Small intestine (tissue), 7 donors: ENCODE data around the gene ICE2. TPM values are rescaled to one million over a fixed set of nuclear protein-coding genes. Genes with fewer than 3 reads are reported as not detected.

ENCODE experiments used
- DNase-seq, 2 donors: peaks; one replicate each; pipeline versions ENCODE4 v3.0.0 to v3.0.0-alpha.2; 2013
- FAIRE-seq: peaks from 2 replicates; lab custom pipeline; 2012; peaks lifted over from hg19 to GRCh38; lab: Jason Lieb, UNC
- H3K27ac ChIP-seq, 3 donors: one replicate each; pipeline ENCODE4 v1.5.1; 2013; ENCODE audit warnings: low read length in 2 of 3, mild to moderate bottlenecking in 2 of 3, control low read depth in 1 of 3, inconsistent platforms in 1 of 3, low read depth in 1 of 3, moderate library complexity in 1 of 3
- H3K27me3 ChIP-seq, 3 donors: one replicate each; pipeline ENCODE4 v1.6.1; 2013; ENCODE audit warnings: low read length in 3 of 3, inconsistent platforms in 1 of 3; ENCODE audit not compliant: control insufficient read depth in 3 of 3, insufficient read depth in 3 of 3
- H3K36me3 ChIP-seq, 3 donors: one replicate each; pipeline ENCODE4 v1.6.1; 2013; ENCODE audit warnings: low read length in 3 of 3, inconsistent platforms in 1 of 3, low read depth in 1 of 3, mild to moderate bottlenecking in 1 of 3, moderate library complexity in 1 of 3; ENCODE audit not compliant: control insufficient read depth in 3 of 3, insufficient read depth in 2 of 3
- H3K4me1 ChIP-seq, 3 donors: one replicate each; pipeline ENCODE4 v1.6.1; 2013; ENCODE audit warnings: low read length in 2 of 3, inconsistent platforms in 1 of 3, low read depth in 1 of 3, mild to moderate bottlenecking in 1 of 3, moderate library complexity in 1 of 3; ENCODE audit not compliant: control insufficient read depth in 3 of 3, insufficient read depth in 2 of 3
- H3K4me3 ChIP-seq, 3 donors: one replicate each; pipeline ENCODE4 v1.5.1; 2013; ENCODE audit warnings: low read length in 3 of 3, control low read depth in 1 of 3, inconsistent platforms in 1 of 3, low read depth in 1 of 3, mild to moderate bottlenecking in 1 of 3, moderate library complexity in 1 of 3
- H3K9me3 ChIP-seq, 2 donors: one replicate each; pipeline ENCODE4 v1.6.1; 2013; ENCODE audit warnings: low read depth in 1 of 2, low read length in 1 of 2; ENCODE audit not compliant: control insufficient read depth in 2 of 2, insufficient read depth in 1 of 2
- WGBS, 3 donors: extraction: QIAGEN DNeasy Blood & Tissue Kit; methylation state at CpG; one replicate each; pipeline ENCODE4 v1.1.7; 2013; 5-methylcytosine and 5-hydroxymethylcytosine counted together
- polyA plus RNA-seq, 4 donors: library from polyadenylated mRNA; stranded (reverse) in 3 of 4; unstranded in 1 of 4; fragments of 200-250 nt in 3 of 4; fragments of 120-200 nt in 1 of 4; gene quantifications; one replicate each; pipeline versions ENCODE4 v1.2.1 to v1.2.3, GENCODE V29; 2013
- donor health status: healthy with polysubstance abuse.
- donor health status: control.
- donor health status: control.
- donor health status: Bipolar disorder and iron deficiency.
- donor health status: healthy.

ICE2 gene
- polyA plus RNA-seq, 4 donors: 4.3 to 41.0 (median 10.0) TPM

DNA sequence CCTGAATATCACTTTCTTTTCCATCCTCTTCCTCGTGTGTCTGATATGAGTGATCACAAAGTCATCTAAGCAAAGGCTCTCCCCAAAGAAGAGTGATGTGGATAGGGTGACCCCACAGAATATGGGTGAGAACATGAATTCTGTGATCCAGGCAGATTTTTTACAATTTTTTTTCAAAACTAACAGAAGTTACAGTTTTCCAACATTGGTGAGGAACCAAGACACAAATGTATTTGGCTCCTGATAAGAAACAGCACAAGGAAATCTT, 108.1 kb downstream of the ICE2 start:
- Histone ChIP-seq H3K27me3 (no peaks in the 10 kb centered on the region), H3K27ac (peak overlapping the region in 2 of 3 donors; percentile 69 to 89), H3K4me3 (no peak overlapping the region), H3K4me1 (peaks cover 5 to 30% (median 9%) of the 10 kb centered on the region in 3 donors), H3K36me3 (peaks cover 6 to 38% (median 15%) of the 10 kb centered on the region in 3 donors), H3K9me3 (no peaks in the 10 kb centered on the region)
- no peak for DNase-seq
- no peak for FAIRE-seq
- WGBS, 3 donors: 11 to 39% (median 22%) methylated on average over 1 of the region's 1 CpG

DNA sequence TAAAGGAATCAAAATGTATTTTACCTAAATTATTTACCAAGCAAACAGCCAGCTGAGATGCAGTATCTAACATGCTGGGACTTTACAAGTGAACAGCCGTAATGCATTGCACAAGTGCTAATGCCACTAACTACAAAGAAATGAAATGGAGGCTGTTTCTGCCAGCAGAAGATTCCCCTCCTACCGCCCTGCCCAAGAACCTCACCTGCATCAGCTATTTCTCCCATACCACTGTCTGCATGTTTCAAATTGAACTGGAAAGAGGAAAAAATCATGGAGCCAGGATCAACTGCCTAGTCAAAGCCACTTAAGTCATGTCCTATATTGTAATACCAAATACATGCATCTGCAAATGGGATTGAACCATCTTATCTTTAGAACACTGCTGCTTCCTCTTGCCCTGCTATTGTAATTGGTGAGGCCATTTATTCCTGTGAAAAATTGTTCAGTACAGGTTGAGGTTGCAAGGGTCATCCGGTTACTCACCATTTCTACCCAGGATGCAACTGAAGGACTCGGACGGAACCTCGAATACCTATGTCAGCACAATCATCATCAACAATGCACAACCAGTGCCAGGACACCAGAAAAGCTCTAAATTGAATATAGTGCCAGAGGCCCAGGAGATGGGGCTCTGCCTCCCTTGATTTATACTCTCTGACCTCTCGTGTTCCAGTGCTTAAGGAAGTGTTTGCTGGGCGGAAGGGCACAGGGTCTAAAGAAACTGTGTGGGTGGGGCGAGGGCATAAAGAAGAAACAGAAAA, 108.7 kb downstream of the ICE2 start:
- Histone ChIP-seq H3K4me3 (no peak overlapping the region), H3K27me3 (no peaks in the 10 kb centered on the region), H3K4me1 (peaks cover 5 to 27% (median 9%) of the 10 kb centered on the region in 3 donors), H3K9me3 (no peaks in the 10 kb centered on the region), H3K36me3 (peaks cover 6 to 36% (median 15%) of the 10 kb centered on the region in 3 donors), H3K27ac (peak overlapping the region in 2 of 3 donors; percentile 69 to 89)
- FAIRE-seq (no peak), DNase-seq (peak; percentile 54 to 66)
- WGBS, 3 donors: 55 to 64% (median 57%) methylated on average over 9 of the region's 9 CpGs

DNA sequence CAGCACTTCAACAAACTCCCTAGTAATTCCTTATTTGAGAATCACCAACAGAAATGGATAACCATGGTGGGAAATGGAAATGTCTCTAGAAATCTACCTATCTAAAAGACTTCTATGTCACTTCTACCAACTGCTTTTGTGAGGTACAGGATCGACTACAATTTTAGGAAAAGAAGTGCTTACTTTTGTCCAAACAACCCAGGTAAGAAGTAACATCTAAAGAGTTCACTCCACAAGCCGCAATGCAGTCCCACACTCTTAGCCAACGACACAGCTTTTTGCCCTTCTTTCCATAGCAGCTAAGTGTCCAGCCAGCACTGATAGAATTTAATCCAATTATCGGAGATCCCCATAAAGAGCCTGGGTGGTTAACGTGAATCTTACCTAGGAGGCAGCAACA, 109.2 kb downstream of the ICE2 start:
- H3K4me3 ChIP-seq: no peak overlapping the region
- no peak for DNase-seq
- H3K4me1 ChIP-seq: peaks cover 5 to 21% (median 9%) of the 10 kb centered on the region in 3 donors
- no peak for FAIRE-seq
- H3K9me3 ChIP-seq: no peaks in the 10 kb centered on the region
- H3K27ac ChIP-seq: peak overlapping the region in 2 of 3 donors; percentile 69 to 89
- WGBS, 3 donors: 85 to 94% (median 93%) methylated on average over 5 of the region's 5 CpGs
- H3K27me3 ChIP-seq: no peaks in the 10 kb centered on the region
- H3K36me3 ChIP-seq: peaks cover 4 to 34% (median 12%) of the 10 kb centered on the region in 3 donors

Other genes with a start within 250 kb of the ICE2 start
- 1,000 to 10,000 TPM in 3 of 4 donors, 100 to 1,000 TPM in 1; 609 to 2,583 (median 1,523) TPM for gene ANXA2, start 81.2 kb downstream of the ICE2 start, polyA plus RNA-seq